Effector memory CD4-positive, alpha-beta T cell (primary cell): Measurements from ENCODE around the gene ARMC3.
"Not testable (repeated sequence)": the region's sequence is repeated elsewhere in the genome, so short reads cannot be mapped to it uniquely, and the experiment has no call there.

ENCODE experiments used
- DNase-seq, 3 donors: peaks; one replicate each; pipeline ENCODE4 v3.0.0-alpha.2; 2020
- H3K27ac ChIP-seq: 2 replicates; pipeline ENCODE4 v1.7.0; 2013; ENCODE audit warnings: mild to moderate bottlenecking, low read length, moderate library complexity; ENCODE audit not compliant: insufficient read depth, poor library complexity, severe bottlenecking
- H3K27me3 ChIP-seq: replicated peaks from 2 replicates; pipeline ENCODE4 v1.7.0; 2013; ENCODE audit warnings: mild to moderate bottlenecking, low read length; ENCODE audit not compliant: insufficient read depth, control insufficient read depth, poor library complexity, severe bottlenecking
- H3K36me3 ChIP-seq: 2 replicates; pipeline ENCODE4 v1.7.0; 2013; ENCODE audit warnings: mild to moderate bottlenecking, low read length, moderate library complexity; ENCODE audit not compliant: control insufficient read depth, insufficient read depth
- H3K4me1 ChIP-seq: 2 replicates; pipeline ENCODE4 v1.7.0; 2013; ENCODE audit warnings: low read length, mild to moderate bottlenecking; ENCODE audit not compliant: control insufficient read depth, insufficient read depth, poor library complexity, severe bottlenecking
- H3K4me3 ChIP-seq: 2 replicates; pipeline ENCODE4 v1.7.0; 2013; ENCODE audit warnings: low read length, low read depth, mild to moderate bottlenecking; ENCODE audit not compliant: insufficient read depth, poor library complexity, severe bottlenecking
- H3K9me3 ChIP-seq: 2 replicates; pipeline ENCODE4 v1.7.0; 2013; ENCODE audit warnings: mild to moderate bottlenecking, low read length, moderate library complexity; ENCODE audit not compliant: control insufficient read depth

Gene ARMC3

DNA sequence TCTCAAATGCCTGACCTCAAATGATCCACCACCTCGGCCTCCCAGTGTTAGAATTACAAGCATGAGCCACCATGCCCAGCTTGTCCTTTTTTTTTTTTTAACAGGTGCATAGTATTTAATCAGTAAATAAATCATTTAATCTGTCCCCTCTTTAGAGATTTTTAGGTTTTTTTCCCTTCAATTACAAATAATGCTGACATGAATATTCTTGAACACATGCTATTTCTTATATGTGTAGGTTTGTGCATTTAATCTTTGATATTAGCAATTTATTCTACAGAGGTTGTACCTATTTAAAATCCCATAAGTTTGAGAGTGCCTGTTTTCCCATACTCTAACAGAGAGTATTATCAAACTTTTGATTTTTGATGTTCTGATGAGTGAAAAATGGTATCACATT lies 24.2 kb upstream of the ARMC3 start:
- no peak overlapping the region for H3K4me3 ChIP-seq
- H3K27me3 ChIP-seq: no peaks in the 10 kb centered on the region
- no peak overlapping the region for H3K27ac ChIP-seq
- DNase-seq: no peak
- H3K4me1 ChIP-seq: no peaks in the 10 kb centered on the region
- no peaks in the 10 kb centered on the region for H3K36me3 ChIP-seq
- peaks cover 6% of the 10 kb centered on the region for H3K9me3 ChIP-seq

GRCh38 chr10:22906767-22907166 lies 21.1 kb upstream of the ARMC3 start:
- no peaks in the 10 kb centered on the region for H3K27me3 ChIP-seq
- DNase-seq: no peak
- peaks cover 15% of the 10 kb centered on the region for H3K9me3 ChIP-seq
- H3K27ac ChIP-seq: no peak overlapping the region
- no peak overlapping the region for H3K4me3 ChIP-seq
- no peaks in the 10 kb centered on the region for H3K36me3 ChIP-seq
- no peaks in the 10 kb centered on the region for H3K4me1 ChIP-seq

DNA sequence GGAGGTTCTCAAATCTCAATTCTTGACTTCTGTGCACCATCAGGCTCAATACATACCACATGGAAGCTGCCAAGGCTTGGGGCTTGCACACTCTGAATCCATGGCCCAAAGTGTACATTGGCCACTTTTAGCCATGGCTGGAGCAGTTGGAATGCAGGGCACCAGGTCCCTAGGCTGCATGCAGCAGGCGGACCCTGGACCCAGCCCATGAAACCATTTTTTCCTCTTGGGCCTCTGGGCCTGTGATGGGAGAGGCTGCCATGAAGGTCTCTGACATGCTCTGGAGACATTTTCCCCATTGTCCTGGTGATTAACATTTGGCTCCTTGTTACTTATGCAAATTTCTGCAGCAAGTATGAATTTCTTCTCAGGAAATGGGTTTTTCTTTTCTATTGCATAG lies 19.0 kb upstream of the ARMC3 start:
- Histone ChIP-seq H3K9me3 (peaks cover 15% of the 10 kb centered on the region), H3K27ac (no peak overlapping the region), H3K4me3 (no peak overlapping the region), H3K4me1 (no peaks in the 10 kb centered on the region), H3K36me3 (no peaks in the 10 kb centered on the region), H3K27me3 (no peaks in the 10 kb centered on the region)
- no peak for DNase-seq

- peaks cover 15% of the 10 kb centered on the region for H3K9me3 ChIP-seq
- H3K27me3 ChIP-seq, H3K4me3 ChIP-seq, H3K36me3 ChIP-seq, H3K4me1 ChIP-seq, H3K27ac ChIP-seq, DNase-seq: not testable (repeated sequence)
Measured at GRCh38 chr10:22909673-22910072, 18.2 kb upstream of the ARMC3 start.

DNA sequence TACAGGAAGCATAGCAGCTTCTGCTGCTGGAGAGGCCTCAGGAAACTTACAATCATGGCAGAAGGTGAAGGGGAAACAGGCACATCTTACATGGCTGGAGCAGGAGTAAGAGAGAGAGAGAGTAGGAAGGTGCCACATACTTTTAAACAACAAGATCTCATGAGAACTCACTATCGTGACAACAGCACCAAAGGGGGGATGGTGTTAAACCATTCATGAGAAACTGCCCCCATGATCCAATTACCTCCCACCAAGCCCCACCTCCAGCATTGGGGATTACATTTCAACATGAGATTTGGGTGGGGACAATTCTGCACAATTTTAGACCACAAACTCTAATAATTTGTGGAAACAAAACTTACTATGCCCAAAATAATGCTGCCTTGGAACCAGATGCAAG lies 16.8 kb upstream of the ARMC3 start:
- peaks cover 15% of the 10 kb centered on the region for H3K9me3 ChIP-seq
- DNase-seq: no peak
- H3K27me3 ChIP-seq: no peaks in the 10 kb centered on the region
- H3K4me1 ChIP-seq: no peaks in the 10 kb centered on the region
- no peaks in the 10 kb centered on the region for H3K36me3 ChIP-seq
- H3K27ac ChIP-seq: no peak overlapping the region
- H3K4me3 ChIP-seq: no peak overlapping the region

DNA sequence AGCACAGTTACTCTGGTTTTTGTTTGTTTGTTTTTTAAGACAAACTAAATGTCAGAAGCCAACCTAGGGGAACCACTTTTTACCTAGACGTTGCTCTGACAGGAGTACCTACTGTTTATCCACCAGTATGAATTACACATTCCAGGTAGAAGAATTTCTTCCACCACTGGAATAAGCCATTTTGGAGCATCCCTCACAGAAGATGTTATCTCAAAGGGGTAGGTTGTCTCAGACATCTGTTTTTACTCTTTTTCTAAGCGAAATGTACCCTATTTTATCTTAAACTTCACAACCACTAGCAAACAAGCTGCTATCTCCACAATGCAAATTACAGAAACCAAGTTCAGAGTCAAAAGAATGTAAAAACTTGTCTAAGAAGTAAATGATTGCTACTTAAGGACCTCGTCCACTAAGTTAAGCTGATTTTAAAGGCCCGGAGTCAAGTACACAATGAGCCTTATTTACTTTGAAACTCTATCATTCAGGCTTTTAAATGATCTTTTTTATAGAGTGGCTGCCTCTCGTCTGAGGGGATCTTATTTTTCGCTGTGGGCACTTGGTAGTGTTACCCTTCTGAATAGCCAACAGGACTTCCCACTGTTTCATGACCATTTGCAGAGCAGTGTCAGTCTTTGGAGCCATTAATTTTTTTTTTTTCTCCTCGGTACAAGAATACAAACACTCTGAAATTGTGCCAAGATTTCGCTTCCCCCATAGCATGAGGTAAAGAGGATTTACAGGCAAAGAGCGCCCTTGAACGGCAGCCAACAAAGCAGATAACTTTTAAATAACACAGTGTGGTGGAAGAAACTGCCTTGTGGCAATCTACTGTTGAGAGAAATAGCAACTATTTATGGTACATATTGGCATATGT lies 15.7 kb upstream of the ARMC3 start:
- no peaks in the 10 kb centered on the region for H3K27me3 ChIP-seq
- no peak for DNase-seq

DNA sequence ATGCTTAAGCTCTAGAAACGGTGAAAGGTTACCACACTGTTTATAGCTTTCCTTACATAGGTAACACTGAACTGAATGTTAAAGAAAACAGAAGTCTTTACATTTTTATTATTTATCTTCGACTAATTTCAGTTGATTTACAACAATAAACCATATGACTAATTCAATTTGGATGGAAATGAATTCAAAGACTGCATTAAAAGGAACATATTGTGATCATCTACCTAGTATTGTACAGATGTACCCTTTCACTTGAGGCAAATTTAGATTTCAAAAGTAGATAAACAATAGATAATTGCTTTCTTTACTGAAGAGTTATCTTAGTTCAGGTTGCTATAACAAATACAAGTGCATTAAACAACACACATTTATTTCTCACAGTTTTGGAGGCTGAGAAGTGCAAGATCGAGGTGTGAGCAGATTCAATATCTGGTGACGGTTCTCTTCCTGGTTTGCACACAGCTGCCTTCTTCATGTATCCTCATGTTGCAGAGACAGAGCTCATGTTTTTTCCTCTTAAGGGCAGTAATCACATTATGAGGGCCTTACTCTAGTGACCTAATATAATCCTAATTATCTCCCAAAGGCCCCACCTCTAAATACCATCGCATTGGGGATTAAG lies 15.0 kb upstream of the ARMC3 start:
- Histone ChIP-seq H3K4me1 (no peaks in the 10 kb centered on the region), H3K27ac (no peak overlapping the region), H3K9me3 (peaks cover 15% of the 10 kb centered on the region), H3K4me3 (no peak overlapping the region), H3K27me3 (no peaks in the 10 kb centered on the region), H3K36me3 (no peaks in the 10 kb centered on the region)
- DNase-seq: no peak

More for the DNA sequence above, 15.7 kb upstream of the ARMC3 start:
- Histone ChIP-seq H3K4me3 (no peak overlapping the region), H3K36me3 (no peaks in the 10 kb centered on the region), H3K27ac (no peak overlapping the region), H3K4me1 (no peaks in the 10 kb centered on the region), H3K9me3 (peaks cover 15% of the 10 kb centered on the region)

DNA sequence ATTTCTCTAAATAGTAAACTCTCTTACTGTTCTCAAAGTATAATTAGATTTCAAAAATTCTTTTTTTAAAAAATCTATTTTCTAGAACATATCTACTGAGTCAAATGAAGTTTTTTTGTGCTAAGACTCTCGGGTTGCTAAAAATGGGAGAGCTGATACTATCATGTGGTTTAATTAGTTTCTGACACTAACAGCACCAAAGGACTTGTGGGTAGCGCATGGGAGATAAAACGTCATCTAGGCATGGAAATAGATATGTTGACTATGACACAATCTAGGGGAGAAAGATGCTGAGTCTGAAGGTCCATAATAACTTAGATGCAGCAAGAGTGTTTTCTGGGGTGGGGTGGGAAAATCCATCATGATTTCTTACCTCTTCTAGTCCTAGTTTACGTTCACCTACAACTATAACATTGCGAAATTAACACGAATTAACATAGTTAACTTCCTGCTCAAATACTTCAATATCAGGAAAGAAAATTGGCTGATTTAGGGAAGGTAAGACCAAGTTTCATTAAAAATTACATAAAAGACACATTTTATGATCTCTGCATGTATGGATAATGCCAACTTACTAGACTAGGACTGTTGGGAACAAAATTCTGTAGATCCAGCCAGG lies 14.3 kb upstream of the ARMC3 start:
- DNase-seq: no peak
- Histone ChIP-seq H3K27ac (no peak overlapping the region), H3K27me3 (no peaks in the 10 kb centered on the region), H3K4me1 (no peaks in the 10 kb centered on the region), H3K36me3 (no peaks in the 10 kb centered on the region), H3K4me3 (no peak overlapping the region), H3K9me3 (peaks cover 10% of the 10 kb centered on the region)

DNA sequence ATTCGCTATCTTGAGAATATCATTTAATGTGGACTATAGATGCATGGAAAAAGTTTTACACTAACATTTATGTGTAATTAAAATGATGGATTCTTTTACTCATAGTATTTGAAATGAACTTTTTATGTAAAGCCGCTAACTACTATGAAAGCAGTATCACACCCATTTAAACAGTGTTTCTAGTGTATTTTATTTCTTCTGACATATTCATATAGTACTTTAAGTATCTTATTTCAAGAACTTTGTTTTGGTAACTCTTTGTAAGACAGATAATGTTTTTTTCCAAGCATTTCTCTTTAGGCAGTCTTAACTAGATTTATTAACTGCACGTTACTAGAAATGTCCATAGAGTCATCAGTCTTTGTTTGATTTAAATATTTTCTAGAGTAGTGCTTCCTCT lies 12.5 kb upstream of the ARMC3 start:
- H3K4me3 ChIP-seq: no peak overlapping the region
- no peak for DNase-seq
- no peaks in the 10 kb centered on the region for H3K9me3 ChIP-seq
- H3K27ac ChIP-seq: no peak overlapping the region
- H3K4me1 ChIP-seq: no peaks in the 10 kb centered on the region
- no peaks in the 10 kb centered on the region for H3K36me3 ChIP-seq
- H3K27me3 ChIP-seq: no peaks in the 10 kb centered on the region

GRCh38 chr10:22925088-22925487 lies 2.8 kb upstream of the ARMC3 start:
- no peak for DNase-seq
- Histone ChIP-seq H3K36me3 (no peaks in the 10 kb centered on the region), H3K4me3 (no peak overlapping the region), H3K27me3 (peaks cover 7% of the 10 kb centered on the region), H3K9me3 (no peaks in the 10 kb centered on the region), H3K27ac (no peak overlapping the region), H3K4me1 (no peaks in the 10 kb centered on the region)
